Kidney (tissue), 14 donors: Measurements from ENCODE around the gene GUCA1C. TPM values are rescaled to one million over a fixed set of nuclear protein-coding genes. Genes with fewer than 3 reads are reported as not detected.

Experiments
- DNase-seq, 5 donors: peaks; one replicate each; pipeline ENCODE4 v3.0.0-alpha.2; 2013 to 2020
- FAIRE-seq: peaks from 2 replicates; lab custom pipeline; 2012; peaks lifted over from hg19 to GRCh38; lab: Jason Lieb, UNC
- H3K27ac ChIP-seq, 2 donors: one replicate each; pipeline ENCODE4 v1.7.0; 2013; ENCODE audit warnings: low read depth in 2 of 2, low read length in 2 of 2, inconsistent platforms in 1 of 2
- H3K27me3 ChIP-seq: one replicate; pipeline ENCODE4 v1.7.1; 2013; ENCODE audit warnings: low read length, inconsistent platforms; ENCODE audit not compliant: control insufficient read depth, insufficient read depth
- H3K36me3 ChIP-seq, 3 donors: one replicate each; pipeline versions ENCODE4 v1.7.0 to v1.7.1; 2013; ENCODE audit warnings: low read length in 3 of 3, control low read depth in 1 of 3, inconsistent platforms in 1 of 3; ENCODE audit not compliant: insufficient read depth in 3 of 3, control insufficient read depth in 2 of 3
- H3K4me1 ChIP-seq, 3 donors: one replicate each; pipeline versions ENCODE4 v1.7.0 to v1.7.1; 2013; ENCODE audit warnings: low read length in 3 of 3, inconsistent platforms in 1 of 3, low read depth in 1 of 3; ENCODE audit not compliant: control insufficient read depth in 2 of 3, insufficient read depth in 2 of 3
- H3K4me3 ChIP-seq, 3 donors: one replicate each; pipeline versions ENCODE4 v1.7.0 to v1.8.1; 2013; ENCODE audit warnings: low read length in 3 of 3, control low read depth in 1 of 3, inconsistent platforms in 1 of 3
- H3K9ac ChIP-seq, 3 donors: one replicate each; pipeline versions ENCODE4 v1.7.0 to v1.7.1; 2013; ENCODE audit warnings: low read length in 3 of 3, control low read depth in 1 of 3, inconsistent platforms in 1 of 3
- H3K9me3 ChIP-seq, 3 donors: one replicate each; pipeline versions ENCODE4 v1.7.0 to v1.7.1; 2013; ENCODE audit warnings: low read length in 3 of 3, control low read depth in 1 of 3, inconsistent platforms in 1 of 3; ENCODE audit not compliant: control insufficient read depth in 2 of 3, insufficient read depth in 1 of 3
- intact Hi-C: fragments of 100-400 bp; cut with DNase I; formaldehyde crosslinking; loops from one replicate; pipeline ENCODE4 v1.11.1; 2022
- polyA plus RNA-seq: library from polyadenylated mRNA; stranded (reverse); fragments of 350-450 nt; fragmentation: Illumina TruSeq; extraction: RNeasy Lipid Tissue Mini Kit (QIAGEN cat#74804); gene quantifications from one replicate; pipeline ENCODE4 v1.2.3, GENCODE V29; 2014; ENCODE audit warnings: low read depth, low replicate concordance; ENCODE audit not compliant: insufficient read depth
- total RNA-seq: library from RNA; stranded (reverse); fragmentation: NEBNext Ultra II Directional; extraction: Animal tissue kit (Norgen Biotek cat#: 25700); gene quantifications from one replicate; pipeline ENCODE4 v1.2.1, GENCODE V29; 2021
- TF ChIP-seq, protein P1 (sequence below): IDR thresholded peaks from 3 replicates; pipeline ENCODE4 v1.5.1; 2012; ENCODE audit warnings: mild to moderate bottlenecking, moderate library complexity, borderline replicate concordance; ENCODE audit not compliant: insufficient read depth; ENCODE audit errors: extremely low read depth
- donor health status: control.
- donor health status: control.
- donor health status: control.
- donor health status: control.
- donor health status: control.
- donor health status: DM: yes; HTN: yes; CAD: no.
- donor health status: Normal renal cell carcinoma (clear cell type).

Gene GUCA1C
- total and polyA plus RNA-seq, 2 donors from 2014 or later, result 2.7 TPM; not detected in 1

DNA sequence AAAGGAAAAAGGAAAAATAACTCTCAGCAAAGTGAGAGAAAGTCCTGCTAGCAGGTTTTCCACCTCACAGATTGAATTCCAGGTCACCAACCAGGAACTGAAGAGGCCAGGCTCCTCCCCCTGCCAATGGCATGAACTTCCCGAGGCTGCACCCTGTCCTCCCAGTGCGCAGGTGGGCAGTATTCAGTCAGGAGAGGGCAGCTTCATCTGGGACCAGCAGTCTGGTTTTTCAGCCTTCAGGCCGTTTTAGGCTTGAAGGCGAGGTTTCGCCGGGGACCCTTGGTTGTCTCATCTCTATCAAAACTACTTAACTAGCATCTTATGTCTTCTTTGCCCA is 89.9 kb downstream of the GUCA1C start:
- no peak for DNase-seq
- no peak overlapping the region for H3K4me3 ChIP-seq
- no peak for FAIRE-seq
- H3K27ac ChIP-seq, result no peak overlapping the region
- H3K9ac ChIP-seq, result no peak overlapping the region
- no peaks in the 10 kb centered on the region for H3K4me1 ChIP-seq
- H3K36me3 ChIP-seq, result no peaks in the 10 kb centered on the region
- H3K27me3 ChIP-seq, result no peaks in the 10 kb centered on the region
- intact Hi-C loops, result no loop called here
- TF ChIP-seq, protein P1, sequence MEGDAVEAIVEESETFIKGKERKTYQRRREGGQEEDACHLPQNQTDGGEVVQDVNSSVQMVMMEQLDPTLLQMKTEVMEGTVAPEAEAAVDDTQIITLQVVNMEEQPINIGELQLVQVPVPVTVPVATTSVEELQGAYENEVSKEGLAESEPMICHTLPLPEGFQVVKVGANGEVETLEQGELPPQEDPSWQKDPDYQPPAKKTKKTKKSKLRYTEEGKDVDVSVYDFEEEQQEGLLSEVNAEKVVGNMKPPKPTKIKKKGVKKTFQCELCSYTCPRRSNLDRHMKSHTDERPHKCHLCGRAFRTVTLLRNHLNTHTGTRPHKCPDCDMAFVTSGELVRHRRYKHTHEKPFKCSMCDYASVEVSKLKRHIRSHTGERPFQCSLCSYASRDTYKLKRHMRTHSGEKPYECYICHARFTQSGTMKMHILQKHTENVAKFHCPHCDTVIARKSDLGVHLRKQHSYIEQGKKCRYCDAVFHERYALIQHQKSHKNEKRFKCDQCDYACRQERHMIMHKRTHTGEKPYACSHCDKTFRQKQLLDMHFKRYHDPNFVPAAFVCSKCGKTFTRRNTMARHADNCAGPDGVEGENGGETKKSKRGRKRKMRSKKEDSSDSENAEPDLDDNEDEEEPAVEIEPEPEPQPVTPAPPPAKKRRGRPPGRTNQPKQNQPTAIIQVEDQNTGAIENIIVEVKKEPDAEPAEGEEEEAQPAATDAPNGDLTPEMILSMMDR, result no peak
- H3K9me3 ChIP-seq, result no peaks in the 10 kb centered on the region

DNA sequence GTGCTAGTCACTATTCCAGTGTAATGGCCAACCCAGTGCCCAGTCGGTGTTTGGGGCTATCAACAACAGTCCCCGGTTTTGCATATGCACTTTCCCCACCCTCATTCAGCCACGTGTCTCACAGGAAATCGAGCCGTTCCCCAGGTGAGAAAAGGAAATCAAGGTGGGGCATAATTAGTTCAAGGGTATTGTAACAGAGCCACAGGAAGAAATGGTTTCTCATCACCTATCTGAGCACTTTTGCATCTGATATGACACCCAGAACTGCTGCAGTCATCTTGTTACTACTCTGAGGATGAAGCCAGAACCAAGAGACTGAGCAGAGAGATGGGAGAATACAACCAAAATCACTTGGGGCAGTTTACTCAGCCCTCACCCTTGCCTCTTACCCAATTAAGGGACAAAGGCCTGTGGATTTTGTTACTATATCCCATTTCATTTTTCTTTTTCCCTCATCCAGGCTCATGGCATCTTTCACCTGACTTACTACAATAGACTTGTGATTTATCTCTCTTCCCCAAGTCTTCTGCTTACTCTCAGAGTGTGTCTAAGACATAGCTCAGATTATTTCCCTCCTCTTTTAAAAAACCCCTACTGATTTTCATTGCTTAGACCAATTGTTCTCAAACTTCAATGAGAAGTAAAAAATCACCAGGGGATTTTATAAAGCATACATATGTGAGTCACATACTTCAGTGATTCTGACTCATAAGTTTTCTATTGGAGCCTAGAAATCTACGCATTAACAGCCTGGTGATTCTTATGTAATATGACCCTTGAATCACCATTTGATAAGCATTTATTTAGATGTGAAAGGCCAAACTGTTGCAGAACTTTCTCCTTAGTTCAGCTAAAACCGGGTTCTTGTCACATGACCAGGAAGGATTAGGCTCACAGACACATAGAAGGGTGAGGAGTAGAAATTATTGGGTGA is 90.5 kb downstream of the GUCA1C start:
- Histone ChIP-seq H3K9me3 (no peaks in the 10 kb centered on the region), H3K27ac (no peak overlapping the region), H3K4me1 (no peaks in the 10 kb centered on the region), H3K36me3 (no peaks in the 10 kb centered on the region), H3K4me3 (no peak overlapping the region), H3K9ac (no peak overlapping the region), H3K27me3 (no peaks in the 10 kb centered on the region)
- DNase-seq (no peak), FAIRE-seq (no peak)
- TF ChIP-seq, protein P1, result no peak
- intact Hi-C loops, result no loop called here

DNA sequence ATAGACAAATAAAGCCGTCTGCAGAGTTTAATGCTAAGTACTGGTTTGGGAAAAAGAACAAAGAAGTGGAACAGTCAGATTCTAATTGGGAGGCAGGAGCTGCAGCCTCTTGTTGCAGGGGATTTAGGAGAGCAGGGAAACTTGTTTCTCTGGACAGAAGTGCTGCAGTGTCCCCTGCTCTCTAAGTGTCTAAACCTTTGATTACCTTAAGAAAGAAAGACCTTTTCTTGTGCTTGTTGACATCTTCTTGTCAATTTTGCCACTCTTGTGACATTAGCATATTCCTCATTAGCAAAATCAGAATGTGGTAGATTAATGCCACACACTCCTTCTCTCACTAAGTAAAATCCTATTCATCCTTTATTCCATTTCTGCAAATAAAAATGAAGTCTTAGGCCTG is 92.3 kb downstream of the GUCA1C start:
- H3K27ac ChIP-seq, result no peak overlapping the region
- H3K4me1 ChIP-seq, result no peaks in the 10 kb centered on the region
- H3K36me3 ChIP-seq, result no peaks in the 10 kb centered on the region
- no peak for FAIRE-seq
- no peak for DNase-seq
- intact Hi-C loops, result no loop called here
- TF ChIP-seq, protein P1, result no peak
- H3K9ac ChIP-seq, result no peak overlapping the region
- H3K27me3 ChIP-seq, result no peaks in the 10 kb centered on the region
- H3K4me3 ChIP-seq, result no peak overlapping the region
- no peaks in the 10 kb centered on the region for H3K9me3 ChIP-seq

Other genes with a start within 250 kb of the GUCA1C start
- not detected for gene RETNLB, start 196.5 kb downstream of the GUCA1C start, total RNA-seq
- not detected for gene RETNLB, start 196.5 kb downstream of the GUCA1C start, polyA plus RNA-seq
- 1.9 TPM for gene TRAT1, start 131.1 kb downstream of the GUCA1C start, total RNA-seq
- not detected for gene TRAT1, start 131.1 kb downstream of the GUCA1C start, polyA plus RNA-seq
- gene MORC1, start 164.3 kb upstream of the GUCA1C start, total RNA-seq, result 0.06 TPM
- not detected for gene MORC1, start 164.3 kb upstream of the GUCA1C start, polyA plus RNA-seq
- not detected for gene C3orf85, start 182.8 kb upstream of the GUCA1C start, total RNA-seq
- gene C3orf85, start 182.8 kb upstream of the GUCA1C start, polyA plus RNA-seq, result 40.4 TPM